Prostate gland (tissue), 2 donors: Measurements from ENCODE around the gene KANK2.

ENCODE experiments used
- POLR2A ChIP-seq: fragments of 450-650 bp; IDR thresholded peaks from one replicate; pipeline ENCODE4 v1.6.1; 2016; ENCODE audit warnings: antibody characterized with exemption, mild to moderate bottlenecking
- TF ChIP-seq, protein P1 (sequence below), 4 experiments: fragments of 200-600 bp in 2 of 4; fragments of 450-650 bp in 2 of 4; sonication (generic) in 2 of 4; IDR thresholded peaks; 1 replicate in 3 of 4; 2 replicates in 1 of 4; pipeline ENCODE4 v1.5.1; 2016 to 2019; ENCODE audit warnings: antibody characterized with exemption in 4 of 4, mild to moderate bottlenecking in 2 of 4, moderate library complexity in 2 of 4

DNA sequence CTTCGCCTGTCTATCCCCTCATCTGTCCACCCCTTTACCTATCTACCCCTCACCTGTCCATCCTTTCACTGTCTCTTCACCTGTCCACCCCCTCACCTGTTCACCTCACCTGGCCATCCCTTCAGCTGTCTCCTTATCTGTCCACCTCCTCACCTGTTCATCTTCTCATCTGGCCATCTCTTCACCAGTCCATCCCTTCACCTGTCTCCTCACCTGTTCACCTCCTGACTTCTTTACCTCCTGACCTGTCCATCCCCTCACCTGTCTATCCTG is 13.2 kb upstream of the KANK2 start:
- TF ChIP-seq, protein P1, sequence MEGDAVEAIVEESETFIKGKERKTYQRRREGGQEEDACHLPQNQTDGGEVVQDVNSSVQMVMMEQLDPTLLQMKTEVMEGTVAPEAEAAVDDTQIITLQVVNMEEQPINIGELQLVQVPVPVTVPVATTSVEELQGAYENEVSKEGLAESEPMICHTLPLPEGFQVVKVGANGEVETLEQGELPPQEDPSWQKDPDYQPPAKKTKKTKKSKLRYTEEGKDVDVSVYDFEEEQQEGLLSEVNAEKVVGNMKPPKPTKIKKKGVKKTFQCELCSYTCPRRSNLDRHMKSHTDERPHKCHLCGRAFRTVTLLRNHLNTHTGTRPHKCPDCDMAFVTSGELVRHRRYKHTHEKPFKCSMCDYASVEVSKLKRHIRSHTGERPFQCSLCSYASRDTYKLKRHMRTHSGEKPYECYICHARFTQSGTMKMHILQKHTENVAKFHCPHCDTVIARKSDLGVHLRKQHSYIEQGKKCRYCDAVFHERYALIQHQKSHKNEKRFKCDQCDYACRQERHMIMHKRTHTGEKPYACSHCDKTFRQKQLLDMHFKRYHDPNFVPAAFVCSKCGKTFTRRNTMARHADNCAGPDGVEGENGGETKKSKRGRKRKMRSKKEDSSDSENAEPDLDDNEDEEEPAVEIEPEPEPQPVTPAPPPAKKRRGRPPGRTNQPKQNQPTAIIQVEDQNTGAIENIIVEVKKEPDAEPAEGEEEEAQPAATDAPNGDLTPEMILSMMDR (IDR thresholded peaks at IDR 0.05), result no peak
- no peak for TF ChIP-seq POLR2A
